Hepatocyte (in vitro differentiated cells): ENCODE measurements around the gene CES3. TPM values are rescaled to one million over a fixed set of nuclear protein-coding genes. Genes with fewer than 3 reads are reported as not detected.

Experiments used
- DNase-seq: peaks from one replicate; pipeline ENCODE4 v3.0.0-alpha.2; 2016; ENCODE audit warnings: low spot score
- H2AFZ ChIP-seq: fragments of 200-600 bp; sonication (generic); 2 replicates; pipeline ENCODE4 v1.6.0; 2016; ENCODE audit warnings: antibody characterized with exemption, mild to moderate bottlenecking
- H3K27ac ChIP-seq: fragments of 200-600 bp; sonication (generic); 2 replicates; pipeline ENCODE4 v1.5.1; 2016; ENCODE audit warnings: mild to moderate bottlenecking
- H3K27me3 ChIP-seq: fragments of 200-600 bp; sonication (generic); 2 replicates; pipeline ENCODE4 v1.6.1; 2016
- H3K36me3 ChIP-seq: fragments of 200-600 bp; sonication (generic); replicated peaks from 2 replicates; pipeline ENCODE4 v1.5.1; 2016; ENCODE audit warnings: low read depth; ENCODE audit not compliant: insufficient read depth
- H3K4me1 ChIP-seq: fragments of 200-600 bp; sonication (generic); 2 replicates; pipeline ENCODE4 v1.5.1; 2016; ENCODE audit warnings: mild to moderate bottlenecking, moderate library complexity; ENCODE audit not compliant: insufficient read depth
- H3K4me2 ChIP-seq: fragments of 200-600 bp; sonication (generic); 2 replicates; pipeline ENCODE4 v1.6.0; 2016
- H3K4me3 ChIP-seq: fragments of 200-600 bp; sonication (generic); 2 replicates; pipeline ENCODE4 v1.5.1; 2016; ENCODE audit warnings: mild to moderate bottlenecking
- H3K79me2 ChIP-seq: fragments of 200-600 bp; sonication (generic); 2 replicates; pipeline ENCODE4 v1.6.0; 2017; ENCODE audit warnings: mild to moderate bottlenecking
- H3K9me2 ChIP-seq: fragments of 200-600 bp; sonication (generic); replicated peaks from 2 replicates; pipeline ENCODE4 v1.6.0; 2017; ENCODE audit warnings: mild to moderate bottlenecking; ENCODE audit not compliant: insufficient read depth
- H3K9me3 ChIP-seq: fragments of 200-600 bp; sonication (generic); 2 replicates; pipeline ENCODE4 v1.5.1; 2016; ENCODE audit warnings: low read depth, mild to moderate bottlenecking
- H4K20me1 ChIP-seq: fragments of 200-600 bp; sonication (generic); 2 replicates; pipeline ENCODE4 v1.6.0; 2016; ENCODE audit warnings: mild to moderate bottlenecking; ENCODE audit not compliant: insufficient read depth, poor library complexity, severe bottlenecking
- EZH2 ChIP-seq: fragments of 200-600 bp; sonication (generic); IDR thresholded peaks from 2 replicates; pipeline ENCODE4 v1.6.1; 2016; ENCODE audit warnings: antibody characterized with exemption, mild to moderate bottlenecking, borderline replicate concordance
- EZH2phosphoT487 ChIP-seq: fragments of 200-600 bp; sonication (generic); IDR thresholded peaks from one replicate; pipeline ENCODE4 v1.6.1; 2018; ENCODE audit warnings: antibody characterized with exemption, mild to moderate bottlenecking, low read depth, moderate library complexity; ENCODE audit not compliant: unreplicated experiment, severe bottlenecking
- WGBS: methylation state at CpG from one replicate; pipeline ENCODE4 v1.1.6; 2016; ENCODE audit warnings: low lambda C conversion rate; ENCODE audit errors: missing lambda C conversion rate; 5-methylcytosine and 5-hydroxymethylcytosine counted together
- polyA plus RNA-seq: library from polyadenylated mRNA; unstranded; fragments of >200 nt; fragmentation: Nextera tagmentation; extraction: Ambion mirVana; gene quantifications from 2 replicates; pipeline ENCODE4 v1.2.1, GENCODE V29; 2016
- total RNA-seq: library from RNA; depleted of rRNA; stranded (reverse); fragments of >200 nt; gene quantifications from 2 replicates; pipeline ENCODE4 v1.2.3, GENCODE V29; 2014
- TF ChIP-seq, protein P1 (sequence below): fragments of 200-600 bp; sonication (generic); IDR thresholded peaks from 2 replicates; pipeline ENCODE4 v1.5.1; 2016; ENCODE audit warnings: antibody characterized with exemption, mild to moderate bottlenecking; ENCODE audit not compliant: poor library complexity

CES3 gene
- total and polyA plus RNA-seq, 2 experiments from 2014 or later: 1.7 to 3.8 TPM

DNA sequence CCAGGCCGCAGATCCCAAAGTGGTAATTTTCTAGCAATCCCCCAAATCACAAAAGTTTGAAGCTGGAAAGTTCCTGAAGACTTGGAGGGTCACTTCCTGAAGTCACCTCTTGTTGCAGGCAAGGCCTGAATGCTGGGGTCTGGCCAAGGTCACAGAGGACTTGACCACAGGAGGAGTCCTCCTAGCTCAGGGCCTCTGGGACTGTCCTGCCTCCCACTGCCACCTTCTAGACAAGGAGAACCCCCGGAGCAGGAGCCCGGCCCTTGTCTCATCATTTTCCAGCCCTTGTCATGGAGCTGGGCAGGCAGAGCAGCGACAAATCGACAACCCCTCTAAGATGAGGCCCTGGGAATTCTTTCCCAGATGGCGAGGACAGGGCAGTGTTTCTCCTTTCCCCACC, 42.7 kb upstream of the CES3 start:
- WGBS: 94% methylated on average over 6 of the region's 6 CpGs
- no peaks in the 10 kb centered on the region for H3K79me2 ChIP-seq
- no peaks in the 10 kb centered on the region for H3K9me2 ChIP-seq
- no peak for DNase-seq
- H3K27ac ChIP-seq: no peak overlapping the region
- H3K9me3 ChIP-seq: no peaks in the 10 kb centered on the region
- H3K4me1 ChIP-seq: no peaks in the 10 kb centered on the region
- no peaks in the 10 kb centered on the region for H3K36me3 ChIP-seq
- H2AFZ ChIP-seq: no peak overlapping the region
- H3K4me3 ChIP-seq: no peak overlapping the region
- no peak overlapping the region for H3K4me2 ChIP-seq
- H3K27me3 ChIP-seq: no peaks in the 10 kb centered on the region
- no peaks in the 10 kb centered on the region for H4K20me1 ChIP-seq
- TF ChIP-seq EZH2: no peak
- TF ChIP-seq, protein P1, sequence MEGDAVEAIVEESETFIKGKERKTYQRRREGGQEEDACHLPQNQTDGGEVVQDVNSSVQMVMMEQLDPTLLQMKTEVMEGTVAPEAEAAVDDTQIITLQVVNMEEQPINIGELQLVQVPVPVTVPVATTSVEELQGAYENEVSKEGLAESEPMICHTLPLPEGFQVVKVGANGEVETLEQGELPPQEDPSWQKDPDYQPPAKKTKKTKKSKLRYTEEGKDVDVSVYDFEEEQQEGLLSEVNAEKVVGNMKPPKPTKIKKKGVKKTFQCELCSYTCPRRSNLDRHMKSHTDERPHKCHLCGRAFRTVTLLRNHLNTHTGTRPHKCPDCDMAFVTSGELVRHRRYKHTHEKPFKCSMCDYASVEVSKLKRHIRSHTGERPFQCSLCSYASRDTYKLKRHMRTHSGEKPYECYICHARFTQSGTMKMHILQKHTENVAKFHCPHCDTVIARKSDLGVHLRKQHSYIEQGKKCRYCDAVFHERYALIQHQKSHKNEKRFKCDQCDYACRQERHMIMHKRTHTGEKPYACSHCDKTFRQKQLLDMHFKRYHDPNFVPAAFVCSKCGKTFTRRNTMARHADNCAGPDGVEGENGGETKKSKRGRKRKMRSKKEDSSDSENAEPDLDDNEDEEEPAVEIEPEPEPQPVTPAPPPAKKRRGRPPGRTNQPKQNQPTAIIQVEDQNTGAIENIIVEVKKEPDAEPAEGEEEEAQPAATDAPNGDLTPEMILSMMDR: no peak
- TF ChIP-seq EZH2phosphoT487: no peak

DNA sequence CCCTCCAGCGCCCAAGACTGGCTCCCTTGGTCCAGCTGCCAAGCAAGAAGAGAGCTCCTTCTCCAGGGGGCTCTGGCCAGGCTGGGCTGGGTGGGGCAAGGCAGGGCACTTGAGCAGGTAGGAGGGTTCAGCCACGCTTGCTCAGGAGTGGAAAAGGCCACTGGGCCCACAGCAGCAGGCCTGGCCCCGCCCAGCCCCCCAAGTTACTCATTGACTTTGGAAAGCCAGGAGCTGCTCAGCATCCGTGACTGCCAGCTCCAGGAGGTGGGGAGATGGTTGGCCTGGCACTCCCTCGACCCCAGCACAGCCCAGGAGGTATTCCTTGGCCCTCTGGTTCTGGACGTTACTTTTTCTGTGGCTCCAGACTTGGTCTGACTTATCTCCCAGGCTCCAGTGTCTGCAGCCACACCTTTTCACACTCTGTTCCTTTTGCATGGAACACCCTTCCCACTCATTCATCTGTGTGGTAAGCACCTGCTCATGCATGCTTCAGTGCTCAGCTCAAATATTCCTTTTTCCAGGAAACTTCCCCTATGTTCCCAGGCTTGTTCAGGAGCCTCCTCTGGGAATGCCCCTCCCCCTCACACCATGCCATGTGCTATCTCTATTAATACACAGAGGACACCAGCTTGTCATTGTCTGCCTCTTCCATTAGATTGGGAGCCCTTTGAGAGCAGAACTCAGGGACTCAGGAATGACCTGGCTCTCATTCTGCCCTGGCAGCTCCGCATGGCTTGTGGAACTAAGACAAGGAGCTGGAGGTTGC, 42.1 kb upstream of the CES3 start, which contains the start of gene CDH16:
CDH16 (minus strand) TSS at position 83 of the 766 bp plus-strand sequence. CDS start 820 bp downstream, outside the sequence.
- WGBS: 76% methylated on average over 7 of the region's 7 CpGs
- peak; percentile 53 for DNase-seq
- TF ChIP-seq, protein P1: no peak
- TF ChIP-seq EZH2 (no peak), EZH2phosphoT487 (no peak)
- H3K4me3 ChIP-seq: no peak within 1 kb of the TSS
- no peaks in the 10 kb centered on the region for H3K36me3 ChIP-seq
- H3K9me2 ChIP-seq: no peaks in the 10 kb centered on the region
- H3K9me3 ChIP-seq: no peaks in the 10 kb centered on the region
- H4K20me1 ChIP-seq: no peaks in the 10 kb centered on the region
- H3K79me2 ChIP-seq: no peaks in the 10 kb centered on the region
- H3K27ac ChIP-seq: no peak within 1 kb of the TSS
- H3K27me3 ChIP-seq: peaks cover 2% of the 10 kb centered on the region
- no peak within 1 kb of the TSS for H2AFZ ChIP-seq
- H3K4me2 ChIP-seq: no peak within 1 kb of the TSS
- no peaks in the 10 kb centered on the region for H3K4me1 ChIP-seq

DNA sequence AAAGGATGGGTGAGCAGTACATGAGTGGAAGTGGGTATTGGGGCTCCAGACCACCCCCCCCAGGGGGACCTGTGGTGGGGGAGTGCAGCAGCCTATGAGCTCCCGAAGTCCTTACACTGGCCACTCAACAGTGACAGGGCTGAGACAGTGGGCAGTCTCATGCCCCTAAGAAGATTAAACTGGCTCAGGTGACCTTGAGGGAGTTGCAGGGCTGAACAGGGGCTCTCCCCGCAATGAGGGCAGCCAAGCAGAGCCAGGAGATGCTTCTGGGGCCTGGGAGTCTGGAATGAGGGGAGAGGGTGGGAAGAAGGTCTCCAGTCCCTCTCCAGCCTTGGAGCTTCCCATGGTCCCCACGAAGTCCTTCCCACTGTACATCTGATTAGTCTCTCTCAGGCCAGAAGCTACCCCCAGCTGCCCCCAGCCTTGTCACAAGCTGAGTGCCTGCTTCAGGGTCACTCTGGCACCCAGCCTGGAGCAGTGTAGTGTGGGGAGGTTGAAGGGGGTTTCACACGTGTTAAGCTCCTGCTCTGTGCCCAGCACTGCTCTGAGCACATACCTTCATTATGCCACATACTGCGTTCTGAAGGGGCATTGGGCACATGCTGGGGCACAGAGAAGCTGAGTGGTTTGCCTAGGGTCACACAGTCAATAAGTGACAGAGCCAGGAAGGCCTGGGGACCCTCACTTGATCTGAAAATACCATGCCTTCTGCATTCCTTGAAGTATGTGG, 41.3 kb upstream of the CES3 start:
- H2AFZ ChIP-seq: no peak overlapping the region
- no peak overlapping the region for H3K27ac ChIP-seq
- H3K9me3 ChIP-seq: no peaks in the 10 kb centered on the region
- WGBS: 84% methylated on average over 5 of the region's 5 CpGs
- no peaks in the 10 kb centered on the region for H3K9me2 ChIP-seq
- no peaks in the 10 kb centered on the region for H3K79me2 ChIP-seq
- no peak for DNase-seq
- no peaks in the 10 kb centered on the region for H3K36me3 ChIP-seq
- H3K27me3 ChIP-seq: peaks cover 7% of the 10 kb centered on the region
- no peaks in the 10 kb centered on the region for H4K20me1 ChIP-seq
- no peak for TF ChIP-seq EZH2
- TF ChIP-seq, protein P1: no peak
- TF ChIP-seq EZH2phosphoT487: no peak
- H3K4me1 ChIP-seq: no peaks in the 10 kb centered on the region
- no peak overlapping the region for H3K4me3 ChIP-seq
- H3K4me2 ChIP-seq: no peak overlapping the region
